Measurements from ENCODE around the gene ZNF865. TPM values are rescaled to one million over a fixed set of nuclear protein-coding genes. Genes with fewer than 3 reads are reported as not detected.

ZNF865 gene
- total RNA-seq, 1 experiment from 2014 or later, result 12.2 TPM

DNA sequence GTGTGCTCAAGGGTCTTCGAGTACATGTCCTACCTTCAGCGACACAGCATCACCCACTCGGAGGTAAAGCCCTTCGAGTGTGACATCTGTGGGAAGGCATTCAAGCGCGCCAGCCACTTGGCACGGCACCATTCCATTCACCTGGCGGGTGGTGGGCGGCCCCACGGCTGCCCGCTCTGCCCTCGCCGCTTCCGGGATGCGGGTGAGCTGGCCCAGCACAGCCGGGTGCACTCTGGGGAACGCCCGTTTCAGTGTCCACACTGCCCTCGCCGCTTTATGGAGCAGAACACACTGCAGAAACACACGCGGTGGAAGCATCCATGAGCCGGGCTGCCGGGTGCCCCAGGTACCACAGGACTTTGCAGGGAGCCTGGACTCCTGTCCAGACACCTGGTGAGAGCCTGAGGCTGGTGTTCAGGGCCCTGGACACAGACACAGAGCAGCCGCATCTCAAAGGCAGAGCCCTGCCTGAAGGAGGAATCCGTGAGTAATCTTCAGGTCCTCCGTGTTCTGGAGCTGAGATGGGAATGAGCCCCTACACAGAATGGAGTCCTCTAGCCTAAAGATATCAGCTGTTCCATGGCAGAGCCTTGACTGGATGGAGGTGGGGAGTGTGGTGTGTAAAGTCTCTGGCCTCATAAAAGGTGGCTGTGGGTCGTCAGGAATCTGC is 39.5 kb downstream of the ZNF865 start:
- Mint-ChIP-seq H3K4me1 (ENCODE audit: insufficient read depth, unreplicated experiment) (peaks cover 18% of the 10 kb centered on the region), H3K9me3 (ENCODE audit: unreplicated experiment) (no peaks in the 10 kb centered on the region), H3K27ac (ENCODE audit: low read depth, unreplicated experiment) (peak overlapping the region; percentile 94), H3K4me3 (ENCODE audit: unreplicated experiment) (peak overlapping the region; percentile 82), H3K27me3 (ENCODE audit: insufficient read depth, unreplicated experiment) (no peaks in the 10 kb centered on the region), H3K36me3 (ENCODE audit: insufficient read depth, unreplicated experiment) (peaks cover 50% of the 10 kb centered on the region)
- POLR2A ChIA-PET, result interaction anchor here (1.0 to 1.4 kb wide), 4 partner anchors 9 to 12 kb away, joined by 4 to 6 read pairs (median 4); no protein-coding TSS in a partner anchor
- intact Hi-C loops (cut with micrococcal nuclease), result no loop called here
- CTCF ChIA-PET, result interaction anchor here (1.0 to 3.6 kb wide), 3 partner anchors 8 to 13 kb away, joined by 4 to 25 read pairs (median 11); no protein-coding TSS in a partner anchor
- TSS peak; percentile 65 for BruUV-seq (replicated peaks)
- no peak for DNase-seq (ENCODE audit: unreplicated experiment)
- TF ChIP-seq, protein P1, sequence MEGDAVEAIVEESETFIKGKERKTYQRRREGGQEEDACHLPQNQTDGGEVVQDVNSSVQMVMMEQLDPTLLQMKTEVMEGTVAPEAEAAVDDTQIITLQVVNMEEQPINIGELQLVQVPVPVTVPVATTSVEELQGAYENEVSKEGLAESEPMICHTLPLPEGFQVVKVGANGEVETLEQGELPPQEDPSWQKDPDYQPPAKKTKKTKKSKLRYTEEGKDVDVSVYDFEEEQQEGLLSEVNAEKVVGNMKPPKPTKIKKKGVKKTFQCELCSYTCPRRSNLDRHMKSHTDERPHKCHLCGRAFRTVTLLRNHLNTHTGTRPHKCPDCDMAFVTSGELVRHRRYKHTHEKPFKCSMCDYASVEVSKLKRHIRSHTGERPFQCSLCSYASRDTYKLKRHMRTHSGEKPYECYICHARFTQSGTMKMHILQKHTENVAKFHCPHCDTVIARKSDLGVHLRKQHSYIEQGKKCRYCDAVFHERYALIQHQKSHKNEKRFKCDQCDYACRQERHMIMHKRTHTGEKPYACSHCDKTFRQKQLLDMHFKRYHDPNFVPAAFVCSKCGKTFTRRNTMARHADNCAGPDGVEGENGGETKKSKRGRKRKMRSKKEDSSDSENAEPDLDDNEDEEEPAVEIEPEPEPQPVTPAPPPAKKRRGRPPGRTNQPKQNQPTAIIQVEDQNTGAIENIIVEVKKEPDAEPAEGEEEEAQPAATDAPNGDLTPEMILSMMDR (IDR thresholded peaks at IDR 0.05; ENCODE audit: unreplicated experiment), result no peak

DNA sequence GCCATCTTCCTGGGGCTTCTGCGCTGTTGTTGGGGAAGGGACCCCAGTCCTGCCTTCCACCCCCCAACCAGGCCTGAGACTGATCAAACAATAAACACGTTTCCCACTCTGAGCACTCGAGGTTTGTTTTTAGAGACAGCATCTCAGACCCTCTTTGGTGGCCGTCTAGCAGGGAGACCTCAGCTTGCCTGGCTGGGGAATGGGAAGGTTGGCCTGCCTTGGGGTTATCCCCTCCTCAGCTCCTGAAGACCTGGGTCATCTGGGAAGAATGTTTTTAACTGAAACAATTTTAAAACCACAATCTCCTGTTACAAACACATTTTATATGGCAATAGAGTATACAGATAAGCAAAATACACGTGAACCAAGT is 40.0 kb downstream of the ZNF865 start:
- BruUV-seq (replicated peaks), result no TSS peak

DNA sequence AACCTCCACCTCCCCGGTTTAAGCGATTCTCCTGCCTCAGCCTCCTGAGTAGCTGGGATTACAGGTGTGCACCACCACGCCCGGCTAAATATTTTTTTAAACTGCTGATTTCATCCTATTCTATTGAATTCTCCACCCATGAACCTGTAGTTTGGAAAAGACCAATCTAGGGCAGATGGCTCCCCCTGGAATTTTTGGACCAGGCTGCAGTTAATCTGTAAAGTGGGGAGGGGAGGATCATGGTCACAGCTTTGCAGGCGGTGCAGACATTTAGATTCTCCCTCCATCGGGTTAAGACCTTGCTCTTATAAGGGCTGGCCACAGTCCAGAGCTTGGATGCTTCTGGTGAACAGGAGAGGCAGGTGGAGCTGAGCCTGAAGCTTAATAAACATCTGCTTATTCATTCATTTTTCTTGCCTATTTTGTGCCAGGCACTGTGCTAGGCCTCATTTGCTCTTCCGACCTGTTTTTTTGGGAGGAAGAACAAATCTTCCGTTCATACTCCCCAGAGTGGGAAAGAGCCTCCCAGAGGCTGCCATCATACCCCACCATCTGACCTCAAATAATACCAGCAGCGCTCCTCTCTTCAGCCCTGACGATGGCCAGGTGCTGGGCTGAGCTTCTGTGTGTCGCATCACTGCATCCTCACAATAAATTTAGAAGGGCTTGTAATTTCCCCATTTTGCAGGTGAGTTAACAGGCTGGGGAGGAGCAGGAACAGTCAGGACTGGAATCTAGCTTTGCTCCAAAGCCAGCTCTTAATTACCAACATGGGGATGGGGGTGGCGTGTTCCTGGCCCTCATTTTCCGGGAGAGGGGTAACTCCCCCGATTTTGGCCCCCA is 41.7 kb downstream of the ZNF865 start:
- Mint-ChIP-seq H3K4me3 (ENCODE audit: unreplicated experiment) (no peak overlapping the region), H3K36me3 (ENCODE audit: insufficient read depth, unreplicated experiment) (peaks cover 50% of the 10 kb centered on the region), H3K9me3 (ENCODE audit: unreplicated experiment) (no peaks in the 10 kb centered on the region), H3K27ac (ENCODE audit: low read depth, unreplicated experiment) (no peak overlapping the region), H3K4me1 (ENCODE audit: insufficient read depth, unreplicated experiment) (peaks cover 13% of the 10 kb centered on the region), H3K27me3 (ENCODE audit: insufficient read depth, unreplicated experiment) (no peaks in the 10 kb centered on the region)
- no TSS peak for BruUV-seq (replicated peaks)
- POLR2A ChIA-PET, result interaction anchor here (0.7 to 1.8 kb wide), 7 partner anchors 10 to 1458 kb away, joined by 3 to 7 read pairs (median 4); partner anchors contain the start of genes MBOAT7 and UBE2S
- TF ChIP-seq, protein P1 (IDR thresholded peaks at IDR 0.05; ENCODE audit: unreplicated experiment), result no peak
- intact Hi-C loops (cut with micrococcal nuclease), result no loop called here
- CTCF ChIA-PET, result interaction anchor here (0.6 to 3.6 kb wide), 6 partner anchors 10 to 1110 kb away, joined by 3 to 25 read pairs (median 4); no protein-coding TSS in a partner anchor
- DNase-seq (ENCODE audit: unreplicated experiment), result no peak

More for the DNA sequence above, 40.0 kb downstream of the ZNF865 start:
- H3K36me3 Mint-ChIP-seq (ENCODE audit: insufficient read depth, unreplicated experiment), result peaks cover 50% of the 10 kb centered on the region
- no peak overlapping the region for H3K27ac Mint-ChIP-seq (ENCODE audit: low read depth, unreplicated experiment)
- intact Hi-C loops (cut with micrococcal nuclease), result no loop called here
- ChIA-PET POLR2A (interaction anchor here (1.1 to 1.4 kb wide), 3 partner anchors 9 to 12 kb away, joined by 4 to 5 read pairs (median 4); no protein-coding TSS in a partner anchor), CTCF (interaction anchor here (0.7 to 3.6 kb wide), 3 partner anchors 9 to 13 kb away, joined by 3 to 25 read pairs (median 11); no protein-coding TSS in a partner anchor)
- peaks cover 18% of the 10 kb centered on the region for H3K4me1 Mint-ChIP-seq (ENCODE audit: insufficient read depth, unreplicated experiment)
- no peaks in the 10 kb centered on the region for H3K27me3 Mint-ChIP-seq (ENCODE audit: insufficient read depth, unreplicated experiment)
- H3K4me3 Mint-ChIP-seq (ENCODE audit: unreplicated experiment), result peak overlapping the region; percentile 19
- no peak for DNase-seq (ENCODE audit: unreplicated experiment)
- no peaks in the 10 kb centered on the region for H3K9me3 Mint-ChIP-seq (ENCODE audit: unreplicated experiment)
- TF ChIP-seq, protein P1 (IDR thresholded peaks at IDR 0.05; ENCODE audit: unreplicated experiment), result no peak
